SKM-1 treated with dmso at 0.1 percent for 144 hours (cell line): Measurements from ENCODE around the gene SH2D4B.

ENCODE experiments used
- DNase-seq: peaks from one replicate; lab custom pipeline; 2025; ENCODE audit not compliant: unreplicated experiment; lab: John Stamatoyannopoulos, UW

The SH2D4B gene

DNA sequence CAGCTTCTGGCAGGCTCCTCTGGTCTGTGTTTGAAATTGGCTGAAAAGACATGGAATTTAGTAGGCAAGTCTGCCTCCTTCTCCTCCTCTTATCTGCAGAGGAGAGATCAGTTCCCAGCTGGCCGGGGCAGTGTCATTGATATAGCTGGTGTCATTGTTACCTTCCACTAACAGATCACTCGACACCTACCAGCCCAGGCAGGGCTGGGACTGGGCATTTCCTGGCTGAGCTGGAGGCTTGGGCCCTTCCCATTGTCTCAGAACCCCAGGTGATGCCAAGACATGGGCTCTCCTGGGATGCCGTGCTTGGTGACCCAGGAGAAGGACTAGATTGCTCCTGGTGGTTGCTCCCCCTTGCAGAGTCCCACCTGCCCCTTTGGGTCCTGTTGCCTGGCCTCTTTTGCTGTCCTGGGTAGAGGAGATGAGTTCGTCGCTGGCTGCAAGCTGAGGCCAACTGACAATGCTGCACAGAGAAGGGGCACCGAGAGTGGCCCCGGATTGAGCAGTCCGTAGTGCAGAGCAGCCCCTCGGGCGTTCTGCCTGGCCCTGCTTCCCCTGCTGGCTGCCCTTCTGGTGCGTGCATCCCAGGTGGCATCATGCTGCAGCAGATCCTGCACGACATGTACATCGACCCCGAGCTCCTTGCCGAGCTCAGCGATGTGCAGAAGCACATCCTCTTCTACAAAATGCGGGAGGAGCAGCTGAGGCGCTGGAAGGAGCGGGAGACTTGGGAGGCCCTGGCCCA, at the start of gene SH2D4B:
Gene SH2D4B, plus strand, starts transcription at position 167 of the 745 bp plus-strand sequence. Its CDS starts 430 bp downstream, at position 597.
- DNase-seq: no peak

DNA sequence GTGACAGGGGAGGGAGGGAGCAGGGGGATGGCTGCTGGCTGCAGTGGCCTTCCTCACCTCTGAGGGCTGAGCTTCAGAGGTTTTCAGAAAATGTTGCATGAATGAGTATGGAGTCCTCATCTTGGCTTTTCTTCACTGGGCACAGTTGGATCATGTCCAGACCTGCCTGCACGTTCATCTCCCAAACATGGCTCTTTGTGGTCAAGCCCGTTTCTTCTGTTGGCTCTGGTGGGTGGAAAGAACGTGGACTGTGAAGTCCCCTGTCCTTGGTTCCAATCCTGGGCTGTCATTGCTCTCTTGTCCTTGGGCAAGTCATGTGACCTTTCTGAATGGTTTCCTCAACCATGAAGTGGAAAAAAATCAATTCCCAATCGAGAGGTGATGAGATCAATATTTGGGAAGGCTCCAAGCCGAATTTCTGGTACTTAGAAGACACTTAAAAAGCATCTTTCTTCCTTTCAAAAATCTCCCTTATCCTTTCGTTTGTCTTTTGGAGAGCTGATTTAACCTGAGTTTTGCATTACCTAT, 49.1 kb upstream of the SH2D4B start:
- no peak for DNase-seq

DNA sequence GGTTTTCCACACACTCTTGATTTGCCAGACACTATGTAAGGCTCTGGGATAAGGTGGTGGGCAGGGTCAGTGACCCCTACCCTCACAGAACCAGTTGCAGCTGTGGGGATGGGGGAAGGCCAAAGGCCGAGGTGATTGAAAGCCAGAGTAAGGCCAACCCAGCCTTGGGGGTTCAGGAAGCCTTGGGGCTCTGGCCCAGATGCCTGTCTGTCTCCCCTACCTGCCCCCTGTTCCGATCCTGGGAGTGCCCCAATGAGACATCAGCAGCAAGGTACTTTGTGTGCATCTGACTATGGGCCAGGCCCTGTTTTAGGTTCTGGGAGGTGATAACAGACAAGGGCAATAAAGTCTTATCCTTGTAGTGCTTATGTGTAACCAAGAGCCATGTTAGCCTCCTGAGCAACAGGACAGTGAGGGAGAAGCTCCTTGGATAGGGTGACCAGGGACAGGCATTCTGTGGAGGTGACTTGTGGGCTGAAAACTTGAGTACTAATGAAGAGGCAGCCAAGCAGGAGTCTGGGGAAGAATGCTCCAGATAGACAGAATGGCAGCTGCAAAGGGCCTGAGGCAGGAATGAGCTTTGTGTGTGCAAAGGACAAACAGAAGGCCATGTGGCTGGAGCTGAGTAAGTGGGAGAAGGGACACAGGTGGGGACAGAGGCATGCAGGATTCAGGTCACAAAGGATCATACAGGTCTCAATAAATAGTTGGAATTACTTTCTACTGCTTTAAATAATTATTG, 48.2 kb upstream of the SH2D4B start:
- DNase-seq: no peak

DNA sequence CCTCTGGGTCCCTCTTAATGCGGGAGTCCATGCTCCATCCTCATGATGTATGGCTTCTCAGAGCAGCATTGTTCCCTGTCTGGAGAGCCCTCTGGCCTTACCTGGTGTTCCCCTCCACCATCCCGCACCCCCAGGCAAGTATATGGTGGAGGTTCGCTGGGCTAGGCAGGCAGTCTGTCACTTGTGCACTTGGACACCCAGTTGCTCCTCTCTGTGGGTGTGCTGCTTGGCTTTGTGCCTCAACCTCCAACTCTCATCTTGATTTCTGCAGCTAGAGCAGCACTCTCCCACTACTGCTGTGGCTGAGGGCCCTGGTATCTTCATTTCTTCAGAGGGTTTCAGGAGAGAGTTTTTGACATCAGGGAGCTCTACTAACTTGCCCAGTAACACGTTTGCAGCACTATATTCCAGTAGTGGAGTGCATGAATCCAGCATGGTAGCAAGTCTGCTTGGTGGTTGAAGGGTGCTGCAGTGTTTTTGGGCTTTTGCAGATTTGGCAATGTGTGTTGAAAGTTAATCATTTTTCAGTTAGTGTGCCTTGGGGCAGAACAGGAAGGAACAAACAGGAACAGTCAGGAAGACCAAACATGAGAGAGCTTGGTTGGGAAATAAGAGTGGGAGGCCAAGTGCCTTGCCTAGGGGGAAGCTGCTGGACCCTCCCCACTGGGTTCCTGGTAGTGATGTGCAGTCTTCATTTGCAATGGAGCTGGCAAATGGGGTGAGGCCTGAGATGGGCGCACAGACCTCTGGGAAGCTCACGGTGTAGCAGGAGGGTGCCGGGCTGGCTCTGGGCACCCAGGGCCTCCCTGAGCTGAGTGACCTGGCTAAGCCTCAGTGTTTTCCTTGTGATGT, 46.2 kb upstream of the SH2D4B start:
- peak; percentile 96 for DNase-seq

DNA sequence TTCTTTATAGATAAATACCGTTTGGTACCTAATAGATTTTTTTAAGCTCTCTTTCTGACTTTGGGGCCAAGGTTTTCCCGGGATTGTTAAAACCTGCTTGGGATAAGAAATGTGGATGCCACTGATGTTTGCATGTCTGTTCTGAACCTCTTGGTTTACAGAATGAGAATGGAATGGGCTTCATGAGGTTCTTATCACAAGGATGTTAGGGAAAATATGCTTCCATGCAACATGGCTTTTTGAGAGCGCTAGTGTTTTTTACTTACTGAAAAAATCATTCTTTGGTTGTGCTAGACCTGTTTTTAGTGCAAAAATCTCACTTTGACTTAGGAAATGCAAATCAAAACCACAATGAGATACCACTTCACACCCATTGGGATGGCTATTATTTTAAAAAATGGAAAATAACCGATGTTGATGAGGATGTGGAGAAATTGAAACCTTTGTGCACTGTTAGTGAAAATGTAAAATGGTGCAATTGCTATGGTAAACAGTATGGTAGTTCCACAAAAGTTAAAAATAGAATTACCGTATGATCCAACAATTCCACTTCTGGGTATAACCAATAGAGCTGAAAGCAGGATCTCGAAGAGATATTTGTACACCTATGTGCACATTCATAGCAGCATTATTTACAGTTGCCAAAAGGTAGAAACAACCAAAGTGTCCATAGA, 44.7 kb upstream of the SH2D4B start:
- DNase-seq: no peak

DNA sequence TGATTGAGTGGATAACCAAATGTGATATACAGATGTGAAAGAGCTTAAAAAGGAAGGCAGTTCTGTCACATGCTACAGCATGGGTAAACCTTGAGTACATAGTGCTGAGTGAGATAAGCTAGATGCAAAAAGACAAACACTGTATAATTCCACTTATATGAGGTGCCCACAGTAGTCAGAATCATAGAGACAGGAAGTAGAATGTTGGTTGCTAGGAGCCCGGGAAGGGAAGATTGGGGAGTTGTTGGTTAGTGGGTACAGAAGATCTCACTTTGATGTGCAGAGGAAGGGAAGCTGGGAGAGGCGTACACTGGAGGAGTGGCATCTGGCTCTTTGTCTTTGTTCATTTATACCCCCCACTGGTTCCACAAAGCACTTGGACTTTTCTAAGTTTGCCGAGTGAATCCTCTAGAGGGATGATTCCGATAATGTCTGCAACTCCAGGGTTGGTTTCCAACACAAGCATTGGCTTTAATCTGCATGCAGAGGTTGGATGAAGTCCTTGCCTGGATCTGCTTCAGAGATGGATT, 44.1 kb upstream of the SH2D4B start:
- DNase-seq: peak; percentile 17

DNA sequence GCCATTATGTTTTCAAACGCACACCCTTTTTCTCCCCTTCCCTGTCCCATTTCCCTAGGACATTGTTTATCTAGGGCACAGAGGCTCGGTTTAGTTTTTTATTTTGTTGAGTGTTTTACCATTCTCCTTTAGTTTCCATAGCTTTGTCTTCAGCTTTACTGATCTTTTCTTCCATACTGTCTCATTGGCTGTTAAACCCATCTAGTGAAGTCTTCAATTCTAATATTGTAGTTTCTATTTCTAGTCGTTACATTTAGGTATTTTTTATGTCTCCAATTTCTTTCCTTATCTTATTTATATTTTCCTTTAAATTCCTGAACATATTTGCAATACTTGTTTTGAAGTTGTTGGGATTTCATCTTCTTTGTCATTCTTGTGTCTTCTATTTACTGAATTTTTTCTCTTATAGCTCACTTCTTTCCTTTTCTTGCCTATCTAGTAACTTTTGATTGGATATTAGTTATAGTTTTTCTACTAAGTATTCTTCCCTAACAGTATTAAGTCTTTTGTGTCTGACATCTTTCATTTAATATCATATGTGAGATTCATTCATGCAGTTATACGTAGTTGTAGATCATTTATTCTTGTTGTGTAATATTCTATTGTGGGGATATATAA, 41.0 kb upstream of the SH2D4B start:
- DNase-seq: no peak

DNA sequence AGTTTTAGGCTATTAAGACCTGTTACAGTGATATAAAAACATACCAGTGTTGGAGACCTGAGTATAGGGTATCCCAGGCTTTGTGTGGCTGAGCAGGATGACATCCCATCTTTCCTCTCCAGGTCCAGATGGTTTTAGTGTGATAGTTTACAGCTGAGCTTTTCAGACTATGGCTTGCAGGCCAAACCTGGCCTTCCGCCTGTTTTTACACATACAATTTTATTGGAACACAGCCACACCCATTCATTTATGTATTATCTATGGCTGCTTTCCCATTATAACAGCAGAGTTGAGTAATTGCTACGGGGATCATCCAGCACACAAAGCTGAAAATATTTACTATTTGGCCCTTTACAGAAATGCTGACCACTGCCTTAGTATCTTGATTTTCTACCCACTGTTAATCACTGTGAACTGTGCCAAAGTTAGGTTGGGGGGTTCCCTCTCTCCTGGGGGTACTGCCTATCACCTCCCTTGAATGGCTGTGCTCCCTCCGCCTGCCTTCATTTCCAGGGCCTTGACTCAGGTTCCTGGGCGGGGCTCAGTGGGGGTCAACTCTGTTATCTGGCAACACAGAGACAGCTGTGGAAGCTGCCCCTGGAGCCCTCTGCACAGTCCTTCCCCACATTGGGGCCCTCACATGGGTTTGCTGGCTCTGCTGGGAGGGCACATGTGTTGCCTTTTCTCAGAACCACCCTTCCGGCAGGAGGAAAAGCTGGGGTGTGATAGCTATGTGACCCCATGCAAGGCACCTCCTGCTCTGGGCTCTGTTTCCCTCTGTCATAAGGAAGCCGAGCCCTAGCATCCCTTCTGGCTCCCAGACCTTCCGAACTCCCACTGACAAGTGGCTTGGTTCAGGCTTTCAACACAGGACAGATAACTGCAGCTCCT, 40.3 kb upstream of the SH2D4B start:
- no peak for DNase-seq

DNA sequence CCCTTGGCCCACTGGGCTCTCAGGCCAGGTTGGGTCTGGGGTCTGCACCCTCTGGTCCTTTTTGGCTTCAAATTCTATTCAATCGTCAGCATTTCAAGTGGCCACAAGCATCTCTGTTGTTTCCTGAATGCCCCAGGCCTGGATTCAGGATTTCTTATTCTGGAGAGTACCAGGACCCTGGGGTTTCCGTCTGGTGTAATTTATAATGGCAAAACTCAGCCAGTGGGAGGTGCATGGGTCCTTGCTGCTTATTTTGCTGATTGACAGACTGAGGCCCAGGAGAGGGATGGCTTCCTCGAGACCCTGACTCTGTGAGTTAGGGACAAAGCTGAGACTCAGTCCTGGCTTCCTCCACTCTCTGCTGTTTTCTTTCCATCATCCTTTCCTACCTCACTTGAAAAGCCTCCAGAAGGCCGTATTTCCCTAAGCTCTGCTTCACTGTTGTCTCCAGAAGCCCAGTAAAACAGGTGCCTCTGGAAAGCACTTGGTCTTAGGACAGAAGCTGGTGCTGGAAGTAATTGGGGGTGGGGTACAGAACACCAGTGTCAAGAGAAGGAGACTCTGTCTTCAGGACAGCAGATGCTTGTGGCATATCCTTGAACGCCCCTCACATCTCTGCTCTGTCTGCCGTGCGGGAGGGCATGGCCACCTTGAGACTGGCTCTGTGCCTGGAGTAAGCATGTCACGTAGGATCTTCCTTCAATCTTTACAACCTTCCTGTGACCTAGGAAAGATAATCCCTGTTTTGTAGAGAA, 39.4 kb upstream of the SH2D4B start:
- DNase-seq: no peak

DNA sequence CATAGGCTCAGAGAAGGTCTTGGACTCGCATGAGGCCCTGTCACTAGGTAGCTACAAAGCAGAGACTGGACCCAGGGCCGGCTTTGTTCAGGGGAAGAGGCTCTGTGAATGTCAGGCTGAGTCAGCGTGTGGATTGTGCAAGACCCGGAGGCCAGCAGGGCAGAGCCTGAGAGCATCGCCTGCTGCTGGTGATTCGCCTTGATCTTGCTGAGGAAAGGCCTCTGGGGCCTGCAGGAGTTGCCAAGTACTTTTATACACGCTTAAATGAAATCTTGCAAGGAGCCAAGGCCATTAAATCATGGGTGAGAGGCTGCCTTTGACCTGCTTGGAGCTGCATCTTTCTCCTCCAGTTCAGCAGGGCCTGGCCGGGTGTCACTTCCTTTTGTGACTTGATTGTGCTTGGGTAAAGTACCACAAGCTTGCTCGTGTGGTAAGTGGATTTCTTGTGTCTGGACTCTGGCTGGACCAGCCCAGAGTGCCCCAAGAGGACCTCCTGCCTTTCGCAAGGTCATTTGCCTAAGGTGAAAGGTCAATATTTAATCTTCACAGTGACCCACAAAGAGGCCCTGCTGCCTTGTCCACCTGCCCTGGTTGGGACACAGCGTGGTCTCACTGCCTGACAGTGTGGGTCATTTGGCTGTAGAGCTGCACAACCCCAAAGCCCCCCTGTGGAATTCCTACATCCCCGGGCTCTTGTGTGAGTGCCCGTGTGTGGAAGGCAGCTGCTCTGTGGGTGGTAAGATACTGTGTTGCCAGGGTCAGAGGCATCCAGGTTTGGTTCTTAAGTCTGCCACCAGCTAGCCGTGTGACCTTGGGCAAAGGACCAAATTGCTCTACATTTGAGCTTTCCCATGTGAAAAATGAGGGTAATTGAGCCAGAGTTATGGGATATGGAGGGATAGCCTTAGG, 38.6 kb upstream of the SH2D4B start:
- DNase-seq: peak; percentile 93

DNA sequence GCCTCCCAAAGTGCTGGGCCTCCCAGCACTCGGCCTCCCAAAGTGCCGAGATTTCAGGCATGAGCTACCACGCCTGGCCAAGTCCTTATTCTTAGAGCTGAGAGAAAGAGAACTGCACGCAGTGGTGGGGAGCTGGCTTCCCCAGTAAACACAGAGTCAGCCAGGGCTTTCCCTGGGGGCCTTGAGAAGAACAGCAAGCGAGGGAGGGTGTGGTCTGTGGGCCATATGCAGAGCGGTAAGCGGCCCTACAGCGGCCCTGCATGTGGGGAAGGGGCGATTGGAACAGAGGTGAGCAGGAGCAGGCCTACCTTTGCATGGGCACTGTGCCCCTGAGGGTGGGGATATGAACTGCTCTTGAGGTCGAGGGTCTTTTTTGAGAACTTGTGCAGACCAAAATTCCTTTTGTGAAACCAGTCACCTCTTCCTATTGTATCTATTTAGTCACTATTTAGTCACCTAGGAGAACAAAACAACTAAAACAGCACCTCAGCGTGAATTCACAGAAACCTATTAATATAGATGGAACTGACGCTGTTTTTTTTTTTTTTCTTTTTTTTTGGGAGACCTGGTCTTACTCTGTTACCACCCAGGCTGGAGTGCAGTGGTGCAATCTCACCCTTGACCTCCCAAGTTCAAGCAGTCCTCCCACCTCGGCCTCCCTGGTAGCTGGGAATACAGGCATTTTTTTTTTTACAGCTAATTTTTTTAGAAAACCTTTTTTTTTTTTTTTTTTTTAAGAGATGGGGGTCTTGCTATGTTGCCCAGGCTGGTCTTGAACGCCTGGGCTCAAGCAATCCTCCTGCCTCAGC, 36.9 kb upstream of the SH2D4B start:
- no peak for DNase-seq

DNA sequence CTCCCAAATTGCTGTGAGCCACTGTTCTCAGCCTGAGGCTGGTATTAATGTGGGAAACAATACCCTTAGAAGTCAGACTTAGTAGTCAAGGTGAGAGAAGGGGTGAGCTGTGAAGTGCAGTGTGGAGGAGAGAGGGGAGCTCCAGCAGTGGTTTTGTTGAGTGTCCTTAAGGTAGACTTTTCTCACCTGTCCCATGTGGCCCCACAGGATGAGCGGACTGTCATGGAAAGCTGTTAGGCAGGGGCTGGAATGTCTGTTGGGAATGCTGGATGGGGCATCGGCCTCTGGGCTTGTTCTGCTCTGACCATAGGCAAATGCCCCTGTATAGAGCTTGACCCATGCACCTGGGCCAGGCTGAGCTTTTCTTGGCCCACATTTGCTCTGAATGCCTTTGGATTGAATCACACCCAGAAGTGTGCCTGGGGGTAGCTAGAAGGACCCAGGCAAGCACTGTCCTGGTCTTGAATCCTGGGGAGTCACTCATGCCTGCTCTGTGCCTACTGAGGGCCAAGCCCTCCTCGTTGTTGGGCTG, 36.3 kb upstream of the SH2D4B start:
- no peak for DNase-seq

DNA sequence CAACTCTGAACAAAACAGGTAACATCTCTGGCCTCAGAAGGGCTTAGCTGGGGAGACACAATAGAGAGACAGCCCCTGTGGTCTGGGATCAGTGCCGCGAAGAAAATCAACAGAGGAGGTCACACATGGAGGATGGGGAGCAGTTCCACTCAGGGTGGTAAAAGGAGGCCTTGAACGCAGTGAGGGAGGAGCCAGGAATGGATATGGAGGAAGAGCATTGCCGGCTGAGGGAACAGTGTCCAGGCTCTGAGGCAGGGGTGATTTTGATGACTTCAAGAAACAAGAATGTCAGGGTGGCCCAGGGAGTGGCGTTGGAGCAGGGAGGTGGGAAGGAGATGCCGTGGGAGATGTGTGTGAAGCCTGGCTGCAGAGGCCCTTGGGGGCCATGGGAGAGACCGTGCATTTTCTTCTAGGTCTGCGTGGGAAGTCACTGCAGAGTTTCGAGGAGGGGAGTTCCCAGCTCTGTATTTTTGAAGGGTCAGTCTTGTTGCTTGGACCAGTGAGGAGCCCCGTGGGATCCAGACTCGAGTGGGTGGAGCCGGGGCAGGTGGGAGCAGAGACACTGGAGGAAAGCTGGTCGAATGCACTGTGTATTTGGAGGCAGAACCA, 35.7 kb upstream of the SH2D4B start:
- DNase-seq: no peak

DNA sequence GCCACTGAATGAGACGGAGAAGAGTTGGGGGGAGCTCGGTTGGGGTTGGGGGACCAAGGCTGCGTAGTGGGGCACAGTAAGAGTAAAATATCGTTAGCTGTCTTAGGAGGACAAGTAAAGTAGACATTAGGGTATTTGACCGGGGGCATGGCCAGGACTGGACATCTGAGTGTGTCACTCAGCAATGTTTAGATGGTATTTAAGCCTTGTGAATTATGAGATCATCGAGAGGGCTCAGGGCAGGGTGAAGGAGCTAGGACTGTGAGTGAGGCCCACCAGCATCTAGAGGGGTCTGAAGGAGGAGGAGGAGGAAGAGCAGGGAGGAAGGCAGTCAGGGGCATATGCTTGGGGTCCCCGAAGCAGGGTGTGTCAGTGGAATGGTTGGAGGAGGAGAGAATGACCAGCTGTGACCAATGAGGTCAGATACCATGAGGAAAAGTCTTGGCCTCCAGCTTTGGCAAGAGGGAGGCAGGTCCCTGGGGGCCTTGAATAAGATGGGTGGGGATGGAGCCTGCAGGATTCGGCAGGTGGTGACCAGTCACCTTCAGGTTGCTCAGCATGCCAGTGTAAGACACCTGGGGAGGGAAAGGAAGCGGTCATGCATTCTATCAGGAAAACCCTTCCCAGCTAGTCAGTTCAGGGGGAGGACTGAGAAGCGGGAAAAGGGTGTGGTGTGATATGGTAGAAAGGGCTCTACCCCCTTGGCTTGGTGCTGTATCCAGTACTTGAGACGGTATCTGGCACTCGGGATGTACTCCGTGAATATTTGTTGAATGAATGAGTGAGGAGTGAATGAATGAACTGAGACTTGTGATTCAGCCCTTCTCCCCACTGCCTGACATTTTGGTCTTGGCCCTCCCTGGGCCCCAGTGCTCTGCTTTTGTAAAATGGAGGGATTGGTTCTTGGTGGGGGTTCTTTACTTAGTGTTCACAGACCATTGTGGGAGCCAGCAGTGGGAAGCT, 34.8 kb upstream of the SH2D4B start:
- DNase-seq: no peak
